ENCODE measurements around the gene RAB6B. TPM values are rescaled to one million over a fixed set of nuclear protein-coding genes. Genes with fewer than 3 reads are reported as not detected.
"Not testable (repeated sequence)": the region's sequence is repeated elsewhere in the genome, so short reads cannot be mapped to it uniquely, and the experiment has no call there.

RAB6B gene
- total RNA-seq, 6 experiments from 2014 or later = 1.6 to 5.4 (median 2.1) TPM

GRCh38 chr3:133788024-133788423 lies 107.7 kb downstream of the RAB6B start:
- Mint-ChIP-seq H3K27ac (no peak overlapping the region), H3K4me3 (no peak overlapping the region), H3K9me3 (peaks cover 17% of the 10 kb centered on the region), H3K36me3 (ENCODE audit: low read depth) (peaks cover 5% of the 10 kb centered on the region), H3K4me1 (ENCODE audit: low read depth) (no peaks in the 10 kb centered on the region), H3K27me3 (ENCODE audit: insufficient read depth) (no peaks in the 10 kb centered on the region; the same call in 1 of the 2 replicates)
- no peak for DNase-seq
- no peak for TF ChIP-seq CTCF (IDR thresholded peaks at IDR 0.05)

- DNase-seq = no peak
These were observed 111.9 kb downstream of the RAB6B start for GRCh38 chr3:133783762-133784161.

DNA sequence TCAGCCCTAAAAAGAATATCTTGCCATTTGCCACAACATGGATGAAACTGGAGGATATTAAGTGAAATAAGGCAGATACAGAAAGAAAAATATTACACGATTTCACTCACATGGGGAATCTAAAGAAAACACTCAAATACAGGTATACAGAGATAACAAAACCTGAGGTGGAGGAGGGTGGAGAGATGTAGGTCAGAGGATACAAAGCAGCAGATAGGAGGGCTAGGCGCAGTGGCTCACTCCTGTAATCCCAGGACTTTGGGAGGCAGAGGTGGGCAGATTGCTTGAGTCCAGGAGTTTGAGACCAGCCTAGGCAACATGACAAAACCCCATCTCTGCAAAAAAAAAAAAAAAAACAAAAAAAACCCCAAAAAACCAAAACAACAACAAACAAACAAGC lies 113.2 kb downstream of the RAB6B start:
- H3K27ac Mint-ChIP-seq = no peak overlapping the region
- no peaks in the 10 kb centered on the region for H3K4me1 Mint-ChIP-seq (ENCODE audit: low read depth)
- no peak for TF ChIP-seq CTCF (IDR thresholded peaks at IDR 0.05)
- H3K36me3 Mint-ChIP-seq (ENCODE audit: low read depth) = no peaks in the 10 kb centered on the region
- H3K4me3 Mint-ChIP-seq = no peak overlapping the region
- H3K9me3 Mint-ChIP-seq = no peaks in the 10 kb centered on the region
- H3K27me3 Mint-ChIP-seq (ENCODE audit: insufficient read depth) = peaks cover 4% of the 10 kb centered on the region; the same call in 1 of the 2 replicates
- DNase-seq = no peak

More at GRCh38 chr3:133783762-133784161, 111.9 kb downstream of the RAB6B start:
- Mint-ChIP-seq H3K27me3 (ENCODE audit: insufficient read depth) (no peaks in the 10 kb centered on the region; the same call in 1 of the 2 replicates), H3K9me3 (no peaks in the 10 kb centered on the region), H3K36me3 (ENCODE audit: low read depth) (no peaks in the 10 kb centered on the region), H3K27ac (no peak overlapping the region), H3K4me1 (ENCODE audit: low read depth) (no peaks in the 10 kb centered on the region), H3K4me3 (no peak overlapping the region)
- TF ChIP-seq CTCF (IDR thresholded peaks at IDR 0.05) = no peak

DNA sequence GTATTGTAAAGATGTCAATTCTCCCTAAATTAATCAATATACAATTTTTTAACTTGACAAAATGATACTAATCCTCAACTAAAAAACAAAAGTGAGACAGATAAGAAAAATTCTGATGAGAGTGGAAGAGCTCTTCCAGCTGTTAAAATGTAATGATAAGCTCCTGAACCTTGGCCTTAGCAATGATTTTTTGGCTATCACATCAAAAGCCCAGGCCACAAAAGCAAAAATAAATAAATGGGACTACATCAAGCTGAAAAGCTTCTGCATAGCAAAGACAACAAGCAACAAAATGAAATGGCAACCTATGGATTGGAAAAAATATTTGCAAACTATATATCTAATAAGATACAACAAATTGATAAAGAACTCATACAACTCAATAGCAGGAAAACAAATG lies 114.1 kb downstream of the RAB6B start:
- Mint-ChIP-seq H3K4me3 (no peak overlapping the region), H3K27ac (no peak overlapping the region), H3K4me1 (ENCODE audit: low read depth) (no peaks in the 10 kb centered on the region), H3K27me3 (ENCODE audit: insufficient read depth) (peaks cover 4% of the 10 kb centered on the region), H3K36me3 (ENCODE audit: low read depth) (no peaks in the 10 kb centered on the region), H3K9me3 (no peaks in the 10 kb centered on the region)
- no peak for DNase-seq
- no peak for TF ChIP-seq CTCF (IDR thresholded peaks at IDR 0.05)

- DNase-seq; H3K4me1 Mint-ChIP-seq (ENCODE audit: low read depth); H3K36me3 Mint-ChIP-seq (ENCODE audit: low read depth); H3K9me3 Mint-ChIP-seq; H3K27me3 Mint-ChIP-seq (ENCODE audit: insufficient read depth); H3K4me3 Mint-ChIP-seq; H3K27ac Mint-ChIP-seq: not testable (repeated sequence)
These were observed 114.9 kb downstream of the RAB6B start for GRCh38 chr3:133780756-133781155.

DNA sequence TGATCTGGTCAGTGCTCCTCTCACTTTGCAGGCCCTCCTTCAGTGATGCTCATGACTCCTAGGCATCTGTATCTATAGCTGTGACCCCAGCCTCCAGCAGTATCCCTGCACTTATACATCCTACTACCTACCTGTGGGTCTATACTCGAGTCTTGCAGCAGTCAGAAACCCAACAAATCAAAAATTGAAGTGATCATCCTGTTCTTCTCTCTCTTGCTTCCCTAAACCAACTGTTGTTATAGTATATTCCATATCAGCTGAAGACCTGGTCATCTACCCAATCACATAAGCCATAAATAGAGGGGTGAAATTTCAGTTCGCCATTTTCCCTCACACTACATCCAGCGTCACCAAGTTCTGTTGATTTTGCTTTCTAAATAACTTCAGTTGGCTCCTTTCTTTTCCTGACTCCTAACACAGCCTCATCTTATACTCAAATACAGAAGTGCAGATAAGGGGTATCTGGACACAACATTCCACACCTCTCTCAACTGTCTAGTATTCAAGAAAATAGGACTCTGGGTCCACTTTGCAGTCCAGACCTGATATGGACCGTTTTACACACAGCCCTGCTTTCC lies 116.0 kb downstream of the RAB6B start:
- H3K27ac Mint-ChIP-seq = no peak overlapping the region
- peaks cover 4% of the 10 kb centered on the region for H3K27me3 Mint-ChIP-seq (ENCODE audit: insufficient read depth)
- H3K4me1 Mint-ChIP-seq (ENCODE audit: low read depth) = no peaks in the 10 kb centered on the region
- H3K4me3 Mint-ChIP-seq = no peak overlapping the region
- TF ChIP-seq CTCF (IDR thresholded peaks at IDR 0.05) = no peak
- no peak for DNase-seq
- H3K36me3 Mint-ChIP-seq (ENCODE audit: low read depth) = no peaks in the 10 kb centered on the region
- no peaks in the 10 kb centered on the region for H3K9me3 Mint-ChIP-seq

All from HFFc6 (cell line).